ENCODE data around the gene TGM1.

The TGM1 gene

DNA sequence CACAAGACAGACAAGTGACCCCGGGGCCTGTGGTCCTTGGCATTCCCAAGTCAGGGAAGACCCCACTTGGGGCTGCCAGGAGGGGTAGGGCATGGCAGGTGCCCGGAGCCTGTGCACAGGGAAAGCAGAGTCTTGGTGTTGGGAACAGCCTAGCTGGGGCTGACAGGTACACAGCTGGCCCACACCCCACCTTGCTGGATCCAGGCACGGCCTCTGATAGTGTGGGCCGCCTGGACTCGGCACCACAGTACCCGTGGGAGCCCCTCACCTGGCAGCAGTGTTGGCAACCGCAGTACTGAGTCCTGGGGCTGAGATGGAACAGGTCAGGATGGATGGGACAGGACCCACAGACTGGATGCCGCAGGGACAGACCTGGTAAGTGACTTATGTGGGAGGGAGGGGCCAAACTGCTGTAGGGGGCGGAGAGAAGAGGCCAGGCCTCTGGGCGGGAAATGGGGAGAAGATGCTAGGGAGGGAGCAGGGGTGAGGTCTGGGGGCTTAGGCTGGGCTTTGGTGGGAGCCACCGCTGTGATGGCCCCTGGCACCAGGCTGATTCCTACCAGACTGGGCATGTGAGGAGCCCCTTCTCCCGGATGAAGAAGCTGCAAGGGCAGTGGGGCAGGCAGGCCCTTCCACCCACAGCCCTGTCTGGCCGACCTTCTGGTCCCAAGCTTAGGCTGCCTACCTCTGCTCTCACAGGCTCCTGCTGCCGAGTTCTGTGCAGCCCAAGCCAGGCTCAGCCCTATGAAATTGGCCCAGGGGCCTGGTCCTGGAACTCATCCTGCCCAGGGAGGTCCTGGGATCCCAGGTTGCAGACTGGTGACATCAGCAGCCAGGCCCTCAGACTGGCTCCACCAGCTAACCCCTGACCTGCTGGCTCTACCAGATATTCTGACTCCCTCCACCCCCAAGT is at the start of gene TGM1:
Gene TGM1, minus strand, starts transcription at position 357 of the 913 bp plus-strand sequence. CDS start 825 bp downstream, outside the sequence.
- no peak for DNase-seq

DNA sequence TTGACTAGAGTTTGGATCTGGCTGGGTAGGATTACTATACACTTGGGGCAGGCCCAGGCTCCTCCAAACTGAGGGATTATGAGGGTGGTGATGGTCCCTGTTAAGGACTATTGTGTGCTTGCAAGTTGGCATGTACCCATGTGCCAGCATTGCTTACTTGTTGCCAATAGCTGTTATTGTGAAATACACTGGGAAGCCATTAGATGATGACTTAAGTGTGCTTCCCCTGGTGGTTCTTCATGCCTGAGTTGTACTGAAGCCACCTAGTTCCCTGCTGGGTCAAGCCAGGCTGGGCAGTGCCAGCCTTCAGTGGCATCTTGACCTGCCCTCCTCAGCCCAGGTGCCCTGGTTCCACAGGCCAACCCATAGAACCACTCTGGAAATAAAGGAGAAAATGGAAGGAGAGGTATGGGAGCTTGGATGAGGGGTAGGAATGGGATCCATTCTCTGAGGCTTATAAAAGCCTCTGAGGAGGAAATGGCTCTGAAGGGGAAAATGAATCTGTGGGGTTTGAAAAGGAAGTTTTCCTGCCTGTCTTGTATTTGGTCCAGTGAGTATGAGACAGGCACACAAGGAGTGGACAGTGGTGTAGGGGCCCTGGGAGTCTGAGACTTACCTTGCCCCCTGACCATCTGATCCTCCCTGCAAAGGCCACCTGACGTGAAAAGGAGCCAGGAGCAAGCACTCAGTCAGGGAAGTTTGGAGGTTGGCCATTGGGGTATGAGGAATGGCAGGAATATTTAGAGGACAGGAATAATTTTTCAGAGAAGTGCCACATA is 49.0 kb upstream of the TGM1 start:
- DNase-seq: no peak

GRCh38 chr14:24310646-24311604 is 47.9 kb upstream of the TGM1 start, which contains the start of gene LTB4R:
Gene LTB4R (plus strand): TSS chr14:24311502. CDS start chr14:24315652, 4,150 bp downstream.
- peak; percentile 72 to 80 for DNase-seq

GRCh38 chr14:24310265-24310645 is 47.3 kb upstream of the TGM1 start:
- DNase-seq: no peak

GRCh38 chr14:24309538-24310264 is 46.7 kb upstream of the TGM1 start, which contains the start of gene LTB4R2:
Gene LTB4R2 (plus strand): TSS chr14:24310140. CDS start chr14:24310665, 525 bp downstream.
- DNase-seq: no peak

DNA sequence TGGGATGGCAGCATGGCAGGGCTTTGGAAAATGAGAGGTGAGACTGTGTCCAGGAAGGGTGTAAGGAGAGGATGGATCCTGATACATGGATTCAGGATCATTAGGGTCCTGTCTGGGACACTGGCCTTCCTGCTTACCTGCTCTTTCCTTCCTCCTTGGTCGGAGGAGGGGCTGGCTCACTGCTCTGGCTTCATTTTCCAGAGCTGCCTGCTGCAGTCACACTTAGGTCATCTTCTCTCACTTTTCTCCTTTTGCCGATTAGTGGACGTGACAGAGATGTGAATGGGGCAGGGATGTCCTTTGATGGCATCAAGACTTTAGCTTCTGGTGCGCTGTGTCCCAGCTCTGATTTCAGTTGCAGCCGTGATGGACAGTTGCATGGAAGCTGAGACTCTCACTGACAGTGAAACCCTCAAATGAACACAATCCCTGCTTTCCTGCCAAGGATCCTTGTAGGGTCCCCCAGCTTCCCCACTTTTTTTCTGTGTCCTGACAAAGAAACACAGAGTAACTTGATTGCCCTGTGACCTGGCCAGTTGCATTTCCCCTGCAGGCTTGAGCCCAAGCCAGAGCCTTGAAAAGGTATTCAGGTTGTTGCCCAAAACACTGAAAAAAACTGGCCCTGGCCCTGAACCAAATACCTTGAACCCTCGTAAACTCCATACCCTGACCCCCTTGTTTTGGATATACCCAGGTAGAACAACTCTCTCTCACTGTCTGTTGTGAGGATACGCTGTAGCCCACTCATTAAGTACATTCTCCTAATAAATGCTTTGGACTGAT is 45.6 kb upstream of the TGM1 start:
- no peak for DNase-seq

- peak; percentile 72 to 74 for DNase-seq
Measured at GRCh38 chr14:24307575-24308341, 44.8 kb upstream of the TGM1 start, which contains the start of gene CIDEB. Gene CIDEB (minus strand): TSS chr14:24307977. CDS start chr14:24307858, 119 bp downstream.

GRCh38 chr14:24307156-24307574 is 44.2 kb upstream of the TGM1 start:
- DNase-seq: no peak

GRCh38 chr14:24304019-24304387 is 41.0 kb upstream of the TGM1 start:
- DNase-seq: no peak

- no peak for DNase-seq
Measured at GRCh38 chr14:24300326-24300980, 37.5 kb upstream of the TGM1 start.

- DNase-seq: peak; percentile 96
Measured at GRCh38 chr14:24299255-24300191, 36.5 kb upstream of the TGM1 start, which contains the start of the genes DHRS1 and NOP9. Gene DHRS1 (minus strand): TSS chr14:24299780. CDS start chr14:24299106, 674 bp downstream. Gene NOP9 (plus strand): TSS chr14:24299850. CDS start chr14:24299955, 105 bp downstream.

GRCh38 chr14:24298892-24299254 is 35.9 kb upstream of the TGM1 start:
- no peak for DNase-seq

DNA sequence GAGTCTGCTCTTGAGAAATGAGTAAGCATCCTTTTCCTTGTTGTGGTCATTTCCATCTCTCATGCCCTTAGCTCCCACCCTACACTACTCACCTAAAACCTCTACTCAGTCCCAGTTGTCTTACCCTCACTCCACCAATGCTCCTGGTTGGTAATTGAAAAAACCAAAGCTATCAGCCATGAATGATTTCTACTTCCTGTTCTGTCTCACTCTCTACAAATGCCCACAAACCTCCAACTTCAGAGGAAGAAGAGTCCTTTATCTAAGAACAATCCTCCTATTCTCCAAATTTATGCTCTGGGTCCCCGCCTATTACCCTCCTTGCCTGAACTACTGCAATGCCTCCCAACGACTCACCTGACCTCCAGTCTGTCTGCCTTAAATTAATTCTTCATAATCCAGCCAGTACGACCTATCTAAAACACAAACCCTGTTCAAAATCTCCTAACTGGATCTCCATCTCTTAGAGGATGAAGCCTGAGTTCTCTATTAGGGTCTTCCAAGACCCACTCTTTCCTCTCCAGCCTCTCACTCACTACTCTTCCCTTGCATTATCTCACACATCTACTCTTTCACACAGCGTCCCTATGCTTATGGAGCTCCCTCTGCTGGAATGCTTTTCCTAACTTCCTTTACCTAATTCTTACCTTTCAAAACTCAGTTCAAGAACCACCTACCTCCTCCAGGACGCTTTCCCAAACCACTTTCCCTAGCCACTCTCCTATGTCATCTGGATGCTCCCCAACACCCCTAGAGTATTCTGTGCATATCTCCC is 34.4 kb upstream of the TGM1 start:
- DNase-seq: no peak

GRCh38 chr14:24296341-24297157 is 33.6 kb upstream of the TGM1 start:
- DNase-seq: peak; percentile 77 to 82

DNA sequence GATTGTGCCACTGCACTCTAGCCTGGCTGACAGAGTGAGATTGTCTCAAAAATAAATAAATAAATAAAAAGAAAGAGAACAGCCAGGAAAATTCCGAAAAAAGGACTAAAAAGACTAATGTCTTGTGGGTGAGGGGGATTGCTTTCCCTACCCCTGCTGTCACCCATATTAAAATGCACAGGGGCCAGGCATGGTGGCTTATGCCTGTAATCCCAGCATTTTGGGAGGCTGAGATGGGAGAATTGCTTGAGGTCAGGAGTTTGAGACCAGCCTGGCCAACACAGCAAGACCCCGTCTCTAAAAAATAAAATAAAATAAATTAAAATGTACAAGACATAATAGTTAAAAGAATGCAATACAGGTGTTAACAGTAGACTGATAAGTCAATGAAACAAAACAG is 30.5 kb upstream of the TGM1 start:
- no peak for DNase-seq

DNA sequence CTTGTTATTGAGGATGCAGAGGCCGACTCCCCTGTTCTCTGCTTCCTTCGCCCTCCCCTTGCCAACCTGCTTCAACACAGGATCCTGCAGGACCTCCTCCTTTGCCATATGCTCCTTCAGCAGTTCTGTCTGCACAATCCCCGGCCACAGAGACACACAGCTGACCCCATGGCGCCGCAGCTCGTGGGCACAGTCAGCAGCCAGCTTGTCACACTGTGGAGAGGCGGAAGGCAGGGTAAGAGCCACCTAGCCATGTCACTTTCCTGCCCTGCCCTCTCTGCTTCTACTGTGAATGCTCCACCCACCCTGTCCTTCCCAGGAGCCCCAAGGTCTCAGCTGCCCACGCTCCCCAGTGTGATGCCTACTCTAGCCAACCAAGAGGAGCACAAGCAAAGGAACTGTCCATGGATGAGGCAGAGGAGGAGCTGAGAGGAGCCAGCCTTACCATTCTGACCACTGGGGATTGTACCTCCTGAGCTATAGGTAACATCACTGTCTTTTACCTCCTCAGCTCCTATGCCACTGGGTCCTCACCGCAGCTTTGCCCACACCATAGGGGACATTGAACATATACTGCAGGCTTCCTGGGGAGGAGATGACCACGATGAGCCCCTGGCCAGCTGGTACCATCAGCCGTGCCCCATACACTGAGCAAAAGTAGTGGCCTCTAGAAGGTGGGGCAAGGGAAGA is 29.3 kb upstream of the TGM1 start:
- DNase-seq: no peak
